OCI-LY3 (cell line): ENCODE measurements around the gene ABHD8.
"Not testable (repeated sequence)": the region's sequence is repeated elsewhere in the genome, so short reads cannot be mapped to it uniquely, and the experiment has no call there.

ENCODE experiments used
- H2AFZ ChIP-seq: fragments of 200-600, 300-600 bp; shearing (Covaris generic); 2 replicates; pipeline ENCODE4 v1.6.0; 2014; ENCODE audit warnings: antibody characterized with exemption, low read depth, low read length
- H3K27ac ChIP-seq: fragments of 200-600, 300-600 bp; sonication (generic); 2 replicates; pipeline ENCODE4 v1.5.1; 2014; ENCODE audit warnings: mild to moderate bottlenecking, low read length, moderate library complexity, mixed read lengths
- H3K27me3 ChIP-seq: fragments of 200-600, 300-600 bp; sonication (generic); 2 replicates; pipeline ENCODE4 v1.6.1; 2014; ENCODE audit warnings: low read depth, low read length, mixed read lengths
- H3K36me3 ChIP-seq: fragments of 200-600, 300-600 bp; sonication (generic); replicated peaks from 2 replicates; pipeline ENCODE3; 2014; ENCODE audit warnings: low read depth, low read length, mixed read lengths
- H3K4me1 ChIP-seq: fragments of 300-600, 200-600 bp; sonication (generic); 2 replicates; pipeline ENCODE4 v1.6.1; 2014; ENCODE audit warnings: low read length, mixed read lengths
- H3K4me2 ChIP-seq: fragments of 200-600, 300-600 bp; sonication (generic); 2 replicates; pipeline ENCODE4 v1.6.1; 2014; ENCODE audit warnings: low read length, mixed read lengths
- H3K4me3 ChIP-seq: fragments of 300-600, 200-600 bp; sonication (generic); 2 replicates; pipeline ENCODE4 v1.5.1; 2014; ENCODE audit warnings: antibody characterized with exemption, mild to moderate bottlenecking, low read length, moderate library complexity
- H3K79me2 ChIP-seq: fragments of 300-600, 200-600 bp; shearing (Covaris generic); 2 replicates; pipeline ENCODE4 v1.6.1; 2014; ENCODE audit warnings: mild to moderate bottlenecking, low read length, mixed read lengths
- H3K9ac ChIP-seq: fragments of 300-600, 200-600 bp; shearing (Covaris generic); 2 replicates; pipeline ENCODE4 v1.6.0; 2014; ENCODE audit warnings: mild to moderate bottlenecking, low read length, moderate library complexity
- H3K9me3 ChIP-seq: fragments of 200-600, 300-600 bp; shearing (Covaris generic); 2 replicates; pipeline ENCODE4 v1.6.1; 2014; ENCODE audit warnings: low read length, mixed read lengths; ENCODE audit not compliant: insufficient read depth
- H4K20me1 ChIP-seq: fragments of 200-600, 300-600 bp; sonication (generic); 2 replicates; pipeline ENCODE4 v1.6.1; 2016; ENCODE audit warnings: low read length, mixed read lengths; ENCODE audit not compliant: insufficient read depth
- EZH2phosphoT487 ChIP-seq: fragments of 200-600 bp; shearing (Covaris generic); IDR thresholded peaks from 2 replicates; pipeline ENCODE4 v1.6.1; 2018; ENCODE audit warnings: antibody characterized with exemption, mixed run types, low read depth
- TF ChIP-seq, protein P1 (sequence below): fragments of 200-600, 300-600 bp; sonication (generic); IDR thresholded peaks from 2 replicates; pipeline ENCODE4 v1.5.1; 2014; ENCODE audit warnings: antibody characterized with exemption, low read length, low read depth

ABHD8 gene

DNA sequence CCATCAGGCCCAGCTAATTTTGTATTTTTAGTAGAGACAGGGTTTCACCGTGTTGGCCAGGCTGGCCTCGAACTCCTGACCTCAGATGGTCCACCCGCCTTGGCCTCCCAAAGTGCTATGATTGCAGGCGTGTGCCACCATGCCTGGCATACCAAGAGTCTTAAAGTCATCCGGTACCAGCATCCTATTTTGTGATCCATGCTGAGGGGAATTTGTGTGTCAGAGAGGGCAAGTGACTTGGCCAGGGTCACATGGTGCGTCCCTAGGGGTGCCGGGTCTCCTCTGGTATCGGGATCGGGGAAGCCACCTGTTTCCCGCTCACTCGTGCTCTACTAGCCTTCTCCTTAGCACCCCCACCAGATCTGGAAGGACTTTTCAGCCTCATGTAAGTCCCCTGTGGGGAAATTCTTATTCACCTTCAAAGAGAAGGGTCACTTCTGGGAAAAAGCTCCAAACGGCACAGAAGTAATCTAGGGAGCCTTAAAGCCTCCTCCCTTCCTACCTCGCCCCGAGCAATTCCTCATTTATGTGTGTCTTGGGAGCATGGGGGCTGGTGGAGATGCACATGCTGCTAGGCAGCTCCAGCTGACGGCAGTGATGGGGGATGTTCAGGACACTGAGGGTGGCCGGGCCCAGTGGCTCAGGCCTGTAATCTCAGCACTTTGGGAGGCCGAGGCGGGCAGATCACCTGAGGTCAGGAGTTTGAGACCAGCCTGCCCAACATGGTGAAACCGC, 27.6 kb downstream of the ABHD8 start:
- H3K36me3 ChIP-seq = peaks cover 38% of the 10 kb centered on the region
- H3K4me3 ChIP-seq = no peak overlapping the region
- H3K4me1 ChIP-seq = no peaks in the 10 kb centered on the region
- no peaks in the 10 kb centered on the region for H3K9me3 ChIP-seq
- no peaks in the 10 kb centered on the region for H3K79me2 ChIP-seq
- H2AFZ ChIP-seq = no peak overlapping the region
- H4K20me1 ChIP-seq = no peaks in the 10 kb centered on the region
- no peak overlapping the region for H3K9ac ChIP-seq
- H3K27ac ChIP-seq = no peak overlapping the region
- no peaks in the 10 kb centered on the region for H3K27me3 ChIP-seq
- TF ChIP-seq, protein P1, sequence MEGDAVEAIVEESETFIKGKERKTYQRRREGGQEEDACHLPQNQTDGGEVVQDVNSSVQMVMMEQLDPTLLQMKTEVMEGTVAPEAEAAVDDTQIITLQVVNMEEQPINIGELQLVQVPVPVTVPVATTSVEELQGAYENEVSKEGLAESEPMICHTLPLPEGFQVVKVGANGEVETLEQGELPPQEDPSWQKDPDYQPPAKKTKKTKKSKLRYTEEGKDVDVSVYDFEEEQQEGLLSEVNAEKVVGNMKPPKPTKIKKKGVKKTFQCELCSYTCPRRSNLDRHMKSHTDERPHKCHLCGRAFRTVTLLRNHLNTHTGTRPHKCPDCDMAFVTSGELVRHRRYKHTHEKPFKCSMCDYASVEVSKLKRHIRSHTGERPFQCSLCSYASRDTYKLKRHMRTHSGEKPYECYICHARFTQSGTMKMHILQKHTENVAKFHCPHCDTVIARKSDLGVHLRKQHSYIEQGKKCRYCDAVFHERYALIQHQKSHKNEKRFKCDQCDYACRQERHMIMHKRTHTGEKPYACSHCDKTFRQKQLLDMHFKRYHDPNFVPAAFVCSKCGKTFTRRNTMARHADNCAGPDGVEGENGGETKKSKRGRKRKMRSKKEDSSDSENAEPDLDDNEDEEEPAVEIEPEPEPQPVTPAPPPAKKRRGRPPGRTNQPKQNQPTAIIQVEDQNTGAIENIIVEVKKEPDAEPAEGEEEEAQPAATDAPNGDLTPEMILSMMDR = no peak
- TF ChIP-seq EZH2phosphoT487 = no peak
- no peak overlapping the region for H3K4me2 ChIP-seq

DNA sequence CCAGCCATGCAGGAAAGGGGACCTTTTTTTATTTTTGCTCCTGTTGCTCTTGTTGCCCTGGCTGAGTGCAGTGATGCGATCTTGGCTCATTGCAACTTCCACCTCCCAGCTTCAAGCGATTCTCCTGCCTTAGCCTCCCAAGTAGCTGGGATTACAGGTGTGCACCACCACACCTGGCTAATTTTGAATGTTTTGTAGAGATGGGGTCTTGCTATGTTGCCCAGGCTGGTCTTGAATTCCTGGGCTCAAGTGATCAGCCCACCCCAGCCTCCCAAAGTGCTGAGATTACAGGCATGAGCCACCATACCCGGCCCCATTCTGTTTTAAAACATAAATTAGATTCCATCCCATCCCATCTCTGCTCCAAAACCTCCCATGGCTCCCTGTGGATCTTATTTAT, 28.3 kb downstream of the ABHD8 start:
- not testable (repeated sequence) for H3K9me3 ChIP-seq, H4K20me1 ChIP-seq, H3K79me2 ChIP-seq, H3K27ac ChIP-seq, H3K4me1 ChIP-seq, H2AFZ ChIP-seq, H3K4me3 ChIP-seq, H3K9ac ChIP-seq, H3K27me3 ChIP-seq, H3K4me2 ChIP-seq
- H3K36me3 ChIP-seq = peaks cover 42% of the 10 kb centered on the region

DNA sequence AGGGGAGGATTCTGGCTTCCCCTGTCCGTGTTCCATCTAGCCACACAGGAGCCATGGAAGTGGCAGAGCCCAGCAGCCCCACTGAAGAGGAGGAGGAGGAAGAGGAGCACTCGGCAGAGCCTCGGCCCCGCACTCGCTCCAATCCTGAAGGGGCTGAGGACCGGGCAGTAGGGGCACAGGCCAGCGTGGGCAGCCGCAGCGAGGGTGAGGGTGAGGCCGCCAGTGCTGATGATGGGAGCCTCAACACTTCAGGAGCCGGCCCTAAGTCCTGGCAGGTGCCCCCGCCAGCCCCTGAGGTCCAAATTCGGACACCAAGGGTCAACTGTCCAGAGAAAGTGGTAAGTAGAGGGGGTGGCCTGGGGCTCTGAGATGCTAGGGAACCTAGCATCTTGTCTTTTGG, 34.5 kb downstream of the ABHD8 start:
- Histone ChIP-seq H3K79me2 (peaks cover 17% of the 10 kb centered on the region), H3K27ac (no peak overlapping the region), H3K27me3 (no peaks in the 10 kb centered on the region), H3K9ac (no peak overlapping the region), H3K9me3 (no peaks in the 10 kb centered on the region), H3K4me1 (peaks cover 11% of the 10 kb centered on the region; the same call in 1 of the 2 replicates), H4K20me1 (no peaks in the 10 kb centered on the region), H3K36me3 (peaks cover 17% of the 10 kb centered on the region), H3K4me3 (no peak overlapping the region), H3K4me2 (0 out of 2 replicates have a peak overlapping the region, but pooled peaks have one; percentile 99), H2AFZ (no peak overlapping the region)
- TF ChIP-seq EZH2phosphoT487 = no peak
- TF ChIP-seq, protein P1 = no peak

DNA sequence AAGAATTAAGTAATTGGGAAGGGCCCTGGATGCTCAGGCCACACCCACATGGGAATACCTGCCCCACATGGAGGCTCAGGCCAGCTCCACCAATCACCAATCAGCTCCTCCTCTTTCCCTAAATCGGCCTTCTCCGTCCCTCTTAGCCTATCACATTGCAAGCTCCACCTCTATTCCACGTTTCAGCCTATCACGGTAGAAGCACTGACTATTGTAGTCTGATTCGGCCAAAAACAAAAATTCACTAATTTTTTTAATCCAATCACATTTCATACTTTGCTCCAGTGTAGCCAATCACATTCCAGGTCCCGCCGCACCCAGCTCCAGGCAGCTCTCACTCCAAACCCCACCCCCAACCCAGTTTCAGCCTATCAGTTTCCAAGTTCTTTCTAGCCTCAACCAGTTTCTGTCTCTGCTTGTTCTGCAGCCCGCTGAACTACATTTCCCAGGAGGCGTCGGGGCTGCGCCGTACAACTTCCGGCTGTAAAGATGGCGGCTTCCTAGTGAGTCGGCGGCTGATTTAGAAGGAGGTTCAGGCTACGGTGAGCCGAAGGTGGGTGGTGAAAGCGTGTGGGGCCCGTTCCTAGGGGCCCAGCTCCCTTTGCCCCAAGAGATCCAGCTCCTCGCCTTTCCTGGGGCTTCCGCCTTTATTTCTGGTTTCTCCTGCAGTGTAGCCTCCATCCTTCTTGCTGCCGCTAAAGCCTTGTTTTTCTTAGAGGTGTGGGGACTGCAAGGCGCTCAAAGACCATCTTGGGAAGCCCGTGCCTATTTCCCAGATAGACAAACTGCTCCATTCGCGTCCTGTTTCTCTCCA, 36.0 kb downstream of the ABHD8 start, which contains the start of gene BABAM1:
BABAM1 (plus strand) TSS at position 469 of the 814 bp plus-strand sequence. CDS start 1,364 bp downstream, outside the sequence.
- Histone ChIP-seq H3K36me3 (peaks cover 14% of the 10 kb centered on the region), H3K4me1 (peaks cover 11% of the 10 kb centered on the region; the same call in 1 of the 2 replicates)
- TF ChIP-seq EZH2phosphoT487 = no peak

More for the DNA sequence above, 36.0 kb downstream of the ABHD8 start, which contains the start of gene BABAM1:
- Histone ChIP-seq H4K20me1 (no peaks in the 10 kb centered on the region), H3K4me2 (peak within 1 kb of the TSS; percentile 99), H3K27me3 (no peaks in the 10 kb centered on the region), H3K9ac (peak within 1 kb of the TSS; percentile 82), H3K27ac (peak within 1 kb of the TSS; percentile 43), H3K9me3 (no peaks in the 10 kb centered on the region), H3K79me2 (peaks cover 17% of the 10 kb centered on the region), H3K4me3 (peak within 1 kb of the TSS; percentile 89), H2AFZ (peak within 1 kb of the TSS; percentile 70)
